Dendritic cell treated with granulocyte-macrophage colony-stimulating factor and Interleukin-4, amounts not matched to agents 40 ng/mL and 50 ng/mL, for 4 days (primary cell): ENCODE data around the gene ADAMTS2.

Experiments
- H3K27ac Mint-ChIP-seq: one replicate; pipeline ENCODE4 v1.8.0; 2022; ENCODE audit warnings: mild to moderate bottlenecking, mixed read lengths
- H3K27me3 Mint-ChIP-seq: one replicate; pipeline ENCODE4 v1.8.0; 2022; ENCODE audit warnings: mild to moderate bottlenecking, mixed read lengths
- H3K36me3 Mint-ChIP-seq: one replicate; pipeline ENCODE4 v1.8.0; 2022; ENCODE audit warnings: low read depth, mixed read lengths
- H3K4me1 Mint-ChIP-seq: one replicate; pipeline ENCODE4 v1.8.0; 2022; ENCODE audit warnings: low read depth, mixed read lengths
- H3K4me3 Mint-ChIP-seq: one replicate; pipeline ENCODE4 v1.8.0; 2022; ENCODE audit warnings: mild to moderate bottlenecking, moderate library complexity, mixed read lengths
- H3K9me3 Mint-ChIP-seq: one replicate; pipeline ENCODE4 v1.8.0; 2022; ENCODE audit warnings: mixed read lengths
- intact Hi-C: fragments of 100-400 bp; cut with micrococcal nuclease; formaldehyde crosslinking; loops from one replicate; pipeline ENCODE4 v1.15.0; 2022

ADAMTS2 gene

GRCh38 chr5:179343021-179343718 is 2.1 kb downstream of the ADAMTS2 start:
- intact Hi-C loops: no loop called here
- Mint-ChIP-seq H3K36me3 (no peaks in the 10 kb centered on the region), H3K27me3 (peaks cover 62% of the 10 kb centered on the region), H3K9me3 (no peaks in the 10 kb centered on the region), H3K27ac (no peak overlapping the region), H3K4me3 (no peak overlapping the region), H3K4me1 (peaks cover 14% of the 10 kb centered on the region)

- Mint-ChIP-seq H3K9me3 (no peaks in the 10 kb centered on the region), H3K27me3 (peaks cover 56% of the 10 kb centered on the region), H3K27ac (no peak overlapping the region), H3K4me3 (no peak overlapping the region), H3K36me3 (no peaks in the 10 kb centered on the region), H3K4me1 (peaks cover 14% of the 10 kb centered on the region)
- intact Hi-C loops: no loop called here
Measured at GRCh38 chr5:179342577-179342976, 2.7 kb downstream of the ADAMTS2 start.

GRCh38 chr5:179340465-179340864 is 4.8 kb downstream of the ADAMTS2 start:
- peaks cover 45% of the 10 kb centered on the region for H3K27me3 Mint-ChIP-seq
- intact Hi-C loops: no loop called here
- no peak overlapping the region for H3K27ac Mint-ChIP-seq
- H3K4me3 Mint-ChIP-seq: no peak overlapping the region
- no peaks in the 10 kb centered on the region for H3K36me3 Mint-ChIP-seq
- H3K9me3 Mint-ChIP-seq: no peaks in the 10 kb centered on the region
- H3K4me1 Mint-ChIP-seq: peaks cover 8% of the 10 kb centered on the region

GRCh38 chr5:179339996-179340395 is 5.3 kb downstream of the ADAMTS2 start:
- Mint-ChIP-seq H3K4me3 (no peak overlapping the region), H3K27me3 (peaks cover 45% of the 10 kb centered on the region), H3K36me3 (no peaks in the 10 kb centered on the region), H3K9me3 (no peaks in the 10 kb centered on the region), H3K4me1 (peaks cover 8% of the 10 kb centered on the region), H3K27ac (no peak overlapping the region)
- intact Hi-C loops: no loop called here

- Mint-ChIP-seq H3K36me3 (no peaks in the 10 kb centered on the region), H3K4me1 (peaks cover 8% of the 10 kb centered on the region), H3K27ac (no peak overlapping the region), H3K27me3 (peaks cover 46% of the 10 kb centered on the region), H3K4me3 (no peak overlapping the region), H3K9me3 (no peaks in the 10 kb centered on the region)
- intact Hi-C loops: no loop called here
Measured at GRCh38 chr5:179339081-179339480, 6.2 kb downstream of the ADAMTS2 start.

GRCh38 chr5:179337796-179338676 is 7.2 kb downstream of the ADAMTS2 start:
- Mint-ChIP-seq H3K27me3 (peaks cover 40% of the 10 kb centered on the region), H3K4me3 (no peak overlapping the region), H3K27ac (no peak overlapping the region), H3K36me3 (no peaks in the 10 kb centered on the region), H3K4me1 (peaks cover 1% of the 10 kb centered on the region), H3K9me3 (no peaks in the 10 kb centered on the region)
- intact Hi-C loops: no loop called here

GRCh38 chr5:179336871-179337795 is 8.1 kb downstream of the ADAMTS2 start:
- no peak overlapping the region for H3K27ac Mint-ChIP-seq
- intact Hi-C loops: no loop called here
- H3K27me3 Mint-ChIP-seq: peaks cover 34% of the 10 kb centered on the region
- no peaks in the 10 kb centered on the region for H3K9me3 Mint-ChIP-seq
- H3K4me3 Mint-ChIP-seq: no peak overlapping the region
- H3K36me3 Mint-ChIP-seq: no peaks in the 10 kb centered on the region
- H3K4me1 Mint-ChIP-seq: no peaks in the 10 kb centered on the region

GRCh38 chr5:179336126-179336870 is 9.0 kb downstream of the ADAMTS2 start:
- Mint-ChIP-seq H3K27me3 (peaks cover 29% of the 10 kb centered on the region), H3K4me3 (no peak overlapping the region), H3K27ac (no peak overlapping the region), H3K9me3 (no peaks in the 10 kb centered on the region), H3K4me1 (no peaks in the 10 kb centered on the region), H3K36me3 (no peaks in the 10 kb centered on the region)
- intact Hi-C loops: no loop called here

- H3K9me3 Mint-ChIP-seq: no peaks in the 10 kb centered on the region
- no peak overlapping the region for H3K4me3 Mint-ChIP-seq
- no peak overlapping the region for H3K27ac Mint-ChIP-seq
- H3K27me3 Mint-ChIP-seq: peaks cover 28% of the 10 kb centered on the region
- no peaks in the 10 kb centered on the region for H3K4me1 Mint-ChIP-seq
- no peaks in the 10 kb centered on the region for H3K36me3 Mint-ChIP-seq
- intact Hi-C loops: no loop called here
Measured at GRCh38 chr5:179333796-179334761, 11.2 kb downstream of the ADAMTS2 start.

GRCh38 chr5:179332741-179333290 is 12.4 kb downstream of the ADAMTS2 start:
- Mint-ChIP-seq H3K4me3 (no peak overlapping the region), H3K27ac (no peak overlapping the region), H3K36me3 (no peaks in the 10 kb centered on the region), H3K4me1 (no peaks in the 10 kb centered on the region), H3K9me3 (no peaks in the 10 kb centered on the region), H3K27me3 (peaks cover 26% of the 10 kb centered on the region)
- intact Hi-C loops: no loop called here

- Mint-ChIP-seq H3K4me3 (no peak overlapping the region), H3K4me1 (no peaks in the 10 kb centered on the region), H3K27me3 (peaks cover 29% of the 10 kb centered on the region), H3K36me3 (no peaks in the 10 kb centered on the region), H3K9me3 (no peaks in the 10 kb centered on the region), H3K27ac (no peak overlapping the region)
- intact Hi-C loops: no loop called here
Measured at GRCh38 chr5:179331591-179332375, 13.5 kb downstream of the ADAMTS2 start.
